HG03457 (cell line): ENCODE results near the gene BRINP2.

ENCODE experiments used
- ATAC-seq: cut with Tn5 transposase; IDR thresholded peaks from one replicate; pipeline ENCODE4 v1.9.1; 2021; ENCODE audit warnings: moderate number of reproducible peaks; ENCODE audit not compliant: unreplicated experiment

The BRINP2 gene

DNA sequence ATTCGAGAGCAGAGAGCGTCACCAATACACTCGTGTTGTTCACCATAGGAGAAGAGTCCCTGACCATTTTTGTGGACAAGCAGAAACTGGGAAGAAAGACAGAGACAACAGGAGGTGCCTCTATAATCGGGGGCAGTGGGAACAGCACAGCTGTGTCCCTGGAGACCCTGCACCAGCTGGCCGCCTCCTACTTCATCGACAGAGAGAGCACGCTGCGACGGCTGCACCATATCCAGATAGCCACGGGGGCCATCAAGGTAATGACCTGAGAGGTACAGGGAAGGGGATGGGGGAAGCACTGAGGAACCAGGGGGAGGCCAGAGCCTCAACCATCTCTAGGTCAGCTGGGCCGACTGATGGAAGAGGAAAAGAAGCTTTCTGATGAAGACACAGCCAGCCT is 86.4 kb downstream of the BRINP2 start:
- no peak for ATAC-seq

DNA sequence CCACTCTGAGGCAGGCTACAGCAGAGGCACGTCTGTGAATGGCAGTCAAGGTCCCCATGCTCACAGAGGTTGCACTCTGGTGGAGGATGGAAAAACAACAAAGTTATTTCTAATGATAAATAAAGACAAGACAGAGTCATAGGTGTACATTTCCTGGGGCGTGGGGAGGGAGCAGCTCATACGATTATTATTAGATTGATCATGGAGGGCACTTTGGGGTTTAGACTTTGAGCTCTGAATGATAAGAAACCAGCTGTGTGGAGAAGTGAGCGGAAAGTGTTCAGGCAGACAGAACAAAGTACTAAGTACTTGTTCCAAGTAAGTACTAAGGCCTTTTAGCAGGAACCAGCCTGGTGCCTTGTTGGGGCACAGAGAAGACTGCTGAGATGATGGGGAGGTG is 86.8 kb downstream of the BRINP2 start:
- no peak for ATAC-seq

DNA sequence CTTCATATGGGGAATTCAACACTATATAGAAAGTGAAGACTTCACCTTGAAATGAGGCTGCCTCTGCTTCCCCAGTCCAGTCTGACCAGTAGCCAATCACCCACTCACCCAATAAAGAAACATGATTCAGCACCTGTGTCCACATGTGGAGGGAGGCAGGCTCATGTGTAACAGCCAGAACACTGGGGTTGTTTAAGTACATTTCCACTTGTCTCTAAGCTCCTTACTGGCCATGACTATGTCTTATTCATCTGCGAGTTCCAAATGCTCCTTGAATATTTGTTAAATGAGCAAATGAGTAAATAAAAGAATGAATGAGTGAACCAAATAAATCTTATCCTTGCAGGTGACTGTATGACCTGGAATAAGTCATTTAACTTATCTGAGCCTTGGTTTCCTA is 100.1 kb downstream of the BRINP2 start:
- ATAC-seq, result no peak

DNA sequence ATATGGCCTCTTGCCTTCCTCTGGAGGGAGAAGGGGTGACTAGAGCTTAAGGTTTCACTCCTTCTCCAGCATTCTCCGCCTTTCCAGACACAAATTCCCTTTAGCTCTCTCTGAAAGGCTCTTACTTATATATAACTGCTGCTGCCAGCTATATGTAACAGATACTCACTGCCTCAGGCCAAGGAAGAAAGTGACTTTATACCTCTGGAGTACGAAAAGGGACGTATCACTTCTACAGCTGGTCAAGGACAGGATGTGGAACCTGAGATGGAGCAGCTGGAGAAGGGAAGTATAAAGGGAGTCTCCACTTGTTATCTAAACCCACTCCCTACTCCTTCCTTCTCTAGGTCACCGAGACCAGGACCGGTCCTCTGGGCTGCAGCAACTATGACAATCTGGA is 102.4 kb downstream of the BRINP2 start:
- ATAC-seq, result no peak

DNA sequence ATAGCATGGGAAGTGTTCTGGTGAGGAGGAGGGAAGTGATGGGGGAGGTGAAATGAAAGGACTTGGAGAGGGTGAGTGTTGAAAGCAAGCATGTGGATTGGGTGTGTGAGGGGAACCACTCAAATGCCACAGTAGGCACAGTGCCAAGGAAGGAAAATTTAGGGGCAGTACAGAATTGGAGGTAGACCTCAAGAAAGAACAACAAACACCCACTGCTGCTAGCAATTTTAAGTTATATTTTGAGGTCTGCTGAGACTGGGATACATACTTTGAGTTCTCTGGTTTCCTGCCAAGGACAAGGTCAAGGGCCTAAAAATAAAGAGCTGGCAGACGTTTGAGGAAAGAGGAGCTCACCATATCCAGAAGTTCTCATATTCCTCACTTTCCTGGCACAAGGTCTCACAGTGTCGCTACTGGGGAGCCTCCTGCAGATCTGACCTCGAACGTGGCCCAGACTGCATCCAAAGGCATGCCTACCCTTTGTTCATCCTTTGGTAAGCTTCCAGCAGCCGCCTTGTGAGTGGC is 104.0 kb downstream of the BRINP2 start:
- no peak for ATAC-seq

DNA sequence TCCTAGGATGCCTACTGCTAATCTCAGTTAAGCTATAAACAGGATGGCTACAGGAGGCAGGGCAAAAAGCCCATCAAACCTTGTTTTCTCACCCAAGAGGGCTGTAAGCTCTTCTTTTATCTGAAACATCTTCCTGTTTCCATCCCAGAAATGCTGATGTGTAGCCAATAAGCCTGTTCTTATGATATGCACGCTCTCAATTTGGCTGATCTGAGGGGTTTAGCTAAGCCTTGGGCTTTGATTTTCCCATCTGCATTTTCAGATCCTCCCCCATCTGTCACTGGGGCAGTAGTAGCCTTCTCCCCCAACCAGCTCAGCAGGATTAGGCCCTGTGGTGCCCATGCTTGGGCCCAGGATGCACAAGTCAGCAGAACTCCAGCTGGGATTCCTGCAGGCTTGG is 105.0 kb downstream of the BRINP2 start:
- ATAC-seq, result no peak

DNA sequence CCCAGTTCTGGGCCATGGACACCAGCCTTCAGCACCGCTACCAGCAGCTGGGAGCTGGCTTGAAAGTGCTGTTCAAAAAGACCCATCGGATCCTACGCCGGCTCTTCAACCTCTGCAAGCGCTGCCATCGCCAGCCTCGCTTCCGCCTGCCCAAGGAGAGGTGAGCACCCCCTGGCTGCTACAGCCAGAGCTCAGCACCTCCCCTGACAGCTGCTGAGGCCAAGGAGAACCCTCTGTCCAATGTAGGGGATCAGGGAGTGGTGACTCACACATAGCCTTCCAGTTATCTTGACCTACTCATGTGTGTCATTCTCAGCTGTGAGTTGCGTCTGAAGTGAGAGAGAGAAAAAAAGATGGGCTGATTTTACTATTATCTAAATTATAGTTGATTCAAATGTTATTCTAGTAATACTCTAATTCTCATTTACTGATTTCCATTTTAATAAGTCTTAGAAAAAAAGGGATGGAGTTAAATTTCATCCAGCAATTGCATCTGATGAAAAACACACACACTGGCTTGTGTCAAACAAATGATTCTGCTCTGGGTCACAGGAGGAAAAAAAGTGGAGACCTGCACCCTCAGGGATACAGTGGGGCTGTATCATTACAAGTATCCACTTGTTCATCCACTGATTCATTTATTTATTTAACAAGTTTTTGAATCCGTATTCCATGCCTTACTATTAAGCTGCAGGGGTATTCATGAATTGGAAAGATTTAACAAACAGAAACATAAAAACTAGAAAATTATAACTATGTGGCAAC is 108.0 kb downstream of the BRINP2 start:
- no peak for ATAC-seq

DNA sequence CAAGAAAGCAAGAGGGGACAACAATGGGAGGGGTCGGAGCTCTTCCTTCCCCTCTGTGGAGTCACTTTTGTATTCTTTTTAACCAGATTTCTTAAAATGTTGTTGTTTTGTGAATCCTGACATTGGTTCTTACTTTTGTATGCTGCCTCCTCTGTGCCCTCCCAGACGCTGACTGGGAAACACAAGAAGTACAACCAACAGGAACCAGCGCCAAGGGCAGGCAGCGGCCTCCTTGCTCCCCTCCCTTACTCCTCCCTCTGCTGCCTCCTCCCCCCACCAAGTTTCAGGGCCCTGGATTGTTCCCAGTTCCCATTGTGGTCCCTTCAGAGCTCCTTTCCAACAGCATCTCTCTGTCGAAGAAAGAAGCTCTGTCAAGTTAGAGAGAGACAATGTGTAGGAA is 111.1 kb downstream of the BRINP2 start:
- ATAC-seq, result no peak

DNA sequence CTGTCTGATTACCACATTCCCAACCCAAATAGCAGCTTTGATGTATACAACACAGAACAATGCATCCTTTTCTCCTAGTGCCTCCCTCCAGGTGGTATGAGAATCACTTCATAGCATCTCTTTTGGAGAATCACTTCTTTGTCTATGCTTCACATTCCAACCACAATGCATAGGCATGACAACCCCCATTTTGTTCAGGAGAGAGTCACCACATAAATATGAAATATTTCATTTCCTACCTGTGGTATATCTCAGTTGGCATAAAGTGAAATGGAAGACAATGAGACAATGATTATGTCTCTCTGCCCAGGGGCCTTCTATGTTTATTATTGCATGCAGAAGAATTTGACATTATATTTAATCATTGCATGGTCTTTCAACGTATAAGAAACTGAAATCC is 112.2 kb downstream of the BRINP2 start:
- no peak for ATAC-seq

DNA sequence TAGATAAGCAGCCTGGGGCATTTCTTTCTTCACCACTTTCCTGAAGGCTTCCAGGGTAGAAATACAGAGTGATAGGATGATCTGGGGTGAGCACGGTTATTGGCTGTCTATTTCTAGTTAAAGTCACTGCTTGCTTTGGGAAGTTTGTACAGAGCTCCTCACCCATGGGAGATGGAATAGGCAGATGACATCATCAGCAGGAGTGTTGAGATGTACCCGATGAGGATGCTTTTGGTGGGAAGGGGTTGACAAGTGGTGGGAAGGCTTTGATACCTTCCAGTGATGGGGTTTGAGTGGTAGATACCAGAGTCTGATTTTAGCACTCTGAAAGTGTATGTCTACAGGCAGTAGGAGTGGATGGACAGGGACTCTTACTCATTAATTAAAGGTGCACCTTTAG is 112.6 kb downstream of the BRINP2 start:
- no peak for ATAC-seq

DNA sequence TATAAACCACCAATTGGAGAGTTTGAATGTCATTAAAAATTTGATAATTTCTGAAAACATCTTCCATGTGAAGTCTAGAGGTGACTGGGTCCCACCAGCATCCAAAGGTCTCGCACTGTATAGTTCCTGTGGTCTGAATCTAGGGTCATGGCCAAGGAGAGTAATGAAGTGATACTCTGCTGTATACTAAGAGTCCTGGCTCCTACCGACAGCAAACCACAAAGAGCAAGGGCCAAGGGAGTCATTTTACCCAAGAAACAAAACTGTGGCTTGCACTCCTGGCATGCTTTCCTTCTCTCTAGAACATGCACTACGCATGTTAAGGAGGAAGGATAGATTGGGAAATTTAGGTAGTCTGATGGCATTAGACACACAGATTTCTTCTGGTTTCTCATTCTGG is 115.6 kb downstream of the BRINP2 start:
- no peak for ATAC-seq

DNA sequence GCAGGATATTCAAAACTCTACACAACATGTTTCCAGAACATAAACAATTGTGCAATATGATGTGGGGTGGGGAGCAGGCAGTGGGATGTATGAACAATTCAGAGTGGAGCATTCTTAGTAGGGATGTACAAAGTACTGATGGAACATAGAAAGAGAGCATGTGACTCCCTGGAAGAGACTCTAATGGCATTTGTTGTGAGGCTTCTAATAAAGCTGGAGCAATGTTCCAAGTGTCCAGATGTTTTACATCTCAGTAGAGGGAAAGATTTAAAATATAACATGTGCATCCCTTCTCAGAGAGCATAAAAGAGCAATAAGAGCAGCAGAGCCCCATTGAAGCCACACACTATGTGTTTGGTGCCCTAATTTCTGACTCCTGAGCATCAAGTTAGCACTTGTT is 116.5 kb downstream of the BRINP2 start:
- no peak for ATAC-seq

DNA sequence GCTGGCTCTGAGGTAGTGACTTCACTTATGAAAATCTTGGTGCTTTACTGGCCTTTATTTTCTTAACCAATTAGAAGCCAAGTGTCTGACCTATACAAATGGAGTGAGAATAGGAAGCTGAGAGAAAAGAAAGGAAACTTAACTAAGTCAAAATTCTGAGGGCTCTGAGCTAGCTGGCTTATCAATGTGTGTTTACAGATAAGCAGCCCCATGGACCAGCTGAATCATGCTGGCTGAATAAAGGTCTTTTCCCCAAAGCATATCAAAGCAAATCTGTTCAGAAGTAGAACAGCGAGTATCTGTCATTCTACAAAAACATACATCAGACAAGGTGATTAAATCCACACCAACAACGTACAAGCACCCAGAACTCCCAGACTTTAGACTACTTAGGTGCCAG is 117.2 kb downstream of the BRINP2 start:
- no peak for ATAC-seq

DNA sequence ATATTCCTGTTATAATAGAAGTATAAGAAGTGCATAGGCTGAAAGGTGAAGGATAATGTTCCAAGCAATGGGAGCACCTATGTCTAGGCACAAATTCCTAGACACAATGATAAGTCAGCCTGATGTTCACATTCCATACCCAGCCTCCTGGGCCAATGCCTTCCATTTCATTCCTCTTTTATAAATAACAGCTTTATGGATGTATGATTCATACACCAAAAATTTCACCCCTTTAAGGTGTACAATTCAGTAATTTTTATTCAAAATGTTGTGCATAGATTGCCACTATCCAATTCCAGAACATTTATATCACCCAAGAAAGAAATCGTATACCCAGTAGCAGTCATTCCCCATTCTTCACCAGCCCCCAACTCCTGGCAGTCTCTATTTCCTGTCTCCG is 118.8 kb downstream of the BRINP2 start:
- no peak for ATAC-seq

DNA sequence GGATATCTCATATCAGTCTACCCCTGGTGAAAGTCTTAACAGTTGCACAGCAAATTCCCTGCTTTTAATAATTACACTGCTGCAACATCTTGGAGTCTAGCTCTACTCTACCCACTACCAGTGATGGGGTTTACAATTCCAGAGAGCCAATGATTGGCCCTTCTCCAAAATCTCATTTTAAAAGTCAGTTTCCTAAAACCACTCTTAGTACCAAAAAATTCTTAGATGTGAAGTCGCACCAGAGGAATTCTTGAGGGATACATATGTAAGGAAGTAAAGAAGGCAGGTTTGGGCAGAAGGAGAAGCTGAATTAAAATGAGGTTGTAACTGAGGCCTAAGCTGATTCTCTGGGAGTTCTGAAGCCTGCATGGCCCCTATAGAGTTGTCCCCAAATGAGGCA is 129.7 kb downstream of the BRINP2 start:
- ATAC-seq, result no peak

DNA sequence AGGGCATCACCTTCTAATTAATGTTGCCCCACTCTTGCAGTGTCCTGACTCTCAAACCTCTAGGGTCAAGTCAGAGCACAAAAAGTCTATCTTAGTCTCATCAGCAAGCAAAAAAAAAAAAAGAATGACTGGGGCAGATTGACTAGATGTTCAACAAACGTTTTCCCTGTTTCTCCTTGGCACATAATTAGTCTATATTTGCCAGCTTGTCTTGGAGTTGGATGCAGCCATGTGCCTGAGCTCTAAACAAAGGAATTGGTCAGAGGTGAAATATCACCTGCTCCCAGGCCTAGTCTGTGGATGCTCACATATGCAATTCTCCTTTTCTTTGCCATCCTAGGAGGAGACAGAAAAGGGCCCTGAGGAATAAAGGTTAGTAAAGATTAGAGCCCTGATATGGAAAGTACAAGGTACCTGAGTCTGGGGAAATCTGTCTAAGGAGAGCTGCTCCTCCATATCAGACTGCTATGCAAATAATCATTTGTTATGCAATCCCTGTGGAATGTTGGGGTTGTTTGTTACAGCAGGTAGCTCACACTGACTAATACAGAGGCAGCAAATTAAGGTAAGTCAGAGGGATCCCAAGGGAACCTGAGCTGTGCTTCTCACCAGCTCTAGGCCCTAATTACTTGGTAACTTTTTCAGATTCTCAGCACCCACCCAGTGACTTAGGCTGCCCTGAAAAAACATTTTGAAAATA is 130.8 kb downstream of the BRINP2 start:
- ATAC-seq, result no peak

DNA sequence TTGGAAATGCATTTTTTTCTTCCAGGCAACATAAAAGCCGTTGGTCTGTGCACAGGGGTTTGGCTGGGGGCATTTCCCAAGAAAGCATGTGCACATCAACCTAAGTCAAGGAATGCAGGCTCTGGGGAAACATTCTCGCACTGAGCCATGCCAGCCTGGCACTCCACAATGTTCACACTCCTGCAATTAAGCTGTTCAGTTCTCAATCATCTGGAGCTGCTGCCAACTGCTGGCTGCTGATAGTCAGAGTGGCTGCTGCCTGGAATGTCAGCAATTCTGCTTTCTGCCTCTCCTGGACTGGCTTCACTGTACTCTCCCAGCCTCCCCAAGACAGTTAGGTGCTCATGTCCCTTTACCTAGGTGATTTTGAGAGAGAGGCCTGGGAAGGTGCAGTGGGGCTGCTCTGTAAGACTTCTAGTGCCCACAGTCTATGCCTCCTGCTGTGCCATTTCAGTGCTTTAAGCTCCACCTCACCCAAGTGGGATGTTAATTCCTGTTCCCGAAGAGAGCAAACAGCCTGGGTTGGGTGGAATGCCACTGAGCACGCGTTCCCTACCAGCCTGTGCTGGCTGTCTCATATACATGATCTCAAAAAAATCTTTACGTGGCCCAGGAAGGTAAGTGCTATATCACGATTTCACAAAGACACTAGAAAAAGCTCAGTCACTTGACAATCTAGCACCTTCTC is 131.7 kb downstream of the BRINP2 start:
- ATAC-seq, result no peak

DNA sequence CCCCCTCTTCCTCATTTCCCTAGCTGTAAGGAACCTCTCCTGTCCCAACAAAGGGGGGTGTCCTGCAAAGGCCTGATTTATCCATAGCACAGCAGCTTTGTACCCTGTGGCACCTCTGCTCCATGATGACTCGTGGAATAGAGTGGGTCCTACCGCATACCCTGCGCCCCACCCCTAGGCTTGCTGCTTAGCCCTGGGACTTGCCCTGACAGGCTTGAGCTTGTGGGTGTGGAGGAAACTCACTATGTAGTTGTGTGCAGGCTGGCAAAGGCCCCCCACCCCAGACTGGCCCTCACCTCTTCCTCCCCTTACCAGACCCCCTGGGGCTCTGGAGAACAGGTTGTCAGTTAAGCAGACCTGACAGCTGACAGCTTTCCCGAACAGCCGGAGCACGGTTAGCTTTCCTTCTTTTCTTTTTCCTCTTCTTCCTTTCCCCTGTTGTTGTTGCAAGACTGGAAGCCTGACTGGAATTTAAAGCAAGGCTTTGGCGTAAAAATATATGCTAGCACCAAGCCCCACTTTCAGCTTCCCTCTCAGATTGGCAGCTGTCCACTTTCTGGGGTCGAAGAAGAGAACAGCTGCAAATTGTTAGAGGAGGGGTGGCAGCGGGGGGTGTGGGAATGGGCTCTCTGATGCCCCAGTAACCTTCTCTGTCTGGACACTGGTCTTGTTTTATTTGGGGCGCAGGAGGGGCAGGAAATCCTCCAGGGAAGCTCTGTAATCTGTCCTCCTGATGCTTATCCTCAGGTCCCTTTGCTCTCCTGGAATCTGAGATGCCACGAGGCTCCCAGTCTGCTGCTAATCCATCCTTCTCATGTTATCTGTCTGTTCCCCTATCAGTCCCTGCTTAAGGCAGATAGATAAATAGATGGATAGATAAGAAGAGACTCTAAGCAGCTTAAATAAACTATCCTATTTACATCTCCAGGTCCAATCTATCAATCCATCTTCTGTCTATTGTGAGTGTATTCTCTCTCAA is 134.6 kb downstream of the BRINP2 start:
- ATAC-seq, result no peak

DNA sequence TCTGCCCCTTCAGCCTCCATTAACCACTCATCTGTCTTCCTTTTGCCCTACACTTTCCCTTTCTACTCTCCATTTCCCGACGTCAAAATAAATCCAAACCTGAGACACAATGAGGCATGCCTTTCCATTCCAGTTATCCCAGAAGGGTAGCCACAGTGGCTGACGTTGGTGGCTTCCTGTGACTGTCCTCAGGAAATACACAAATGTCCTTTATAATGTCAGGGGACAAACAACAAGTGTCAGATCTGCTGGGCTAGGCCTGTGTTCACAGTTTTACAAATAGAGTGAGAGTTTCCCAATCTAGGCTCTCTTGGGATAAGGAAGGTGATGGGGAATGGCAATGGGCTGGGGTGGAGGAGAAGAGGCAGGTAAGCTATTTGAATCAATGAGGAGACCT is 135.3 kb downstream of the BRINP2 start:
- ATAC-seq, result no peak

DNA sequence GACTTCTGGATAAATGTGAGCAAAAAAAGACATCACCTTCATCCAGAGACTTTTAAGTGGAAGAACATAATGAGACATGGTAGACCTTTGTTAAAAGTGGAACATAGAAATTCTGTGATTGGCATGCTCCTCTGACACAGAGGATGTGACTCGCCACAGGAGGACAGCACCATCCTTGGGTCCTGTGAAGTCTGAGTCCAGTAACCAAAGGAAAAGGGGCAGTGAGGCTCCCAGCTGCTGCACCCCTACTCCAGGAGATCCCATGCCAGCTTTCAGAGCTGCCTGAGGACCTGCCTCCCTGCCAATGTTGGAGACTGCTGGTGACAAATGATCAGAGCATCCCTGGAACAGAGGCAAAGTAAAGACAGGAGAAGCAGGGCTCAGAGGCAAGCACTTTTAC is 136.2 kb downstream of the BRINP2 start:
- no peak for ATAC-seq

DNA sequence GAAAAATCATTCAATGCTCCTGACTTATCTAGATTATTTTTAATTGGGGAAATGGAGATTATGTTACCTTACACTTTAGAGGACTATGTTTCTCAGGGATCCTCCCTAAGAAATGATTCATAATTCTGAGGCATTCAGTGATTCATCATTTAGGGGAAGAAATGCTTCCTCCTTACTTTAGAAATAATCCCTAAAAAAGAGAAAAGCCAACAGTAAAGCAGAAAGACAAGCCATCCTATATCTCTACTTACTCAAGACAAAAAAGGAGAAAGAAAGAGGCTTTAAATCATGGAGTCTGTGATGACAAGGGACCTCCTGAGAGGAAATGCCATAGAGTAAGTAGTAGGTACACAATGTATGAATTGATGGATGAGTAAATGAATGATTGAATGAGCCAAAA is 137.0 kb downstream of the BRINP2 start:
- no peak for ATAC-seq
